GM21723 (cell line): Measurements from ENCODE around the gene C1GALT1C1L.
A peak's percentile ranks its signal among the peaks of the same experiment; 100 is the strongest.
"Not testable (repeated sequence)": the region's sequence is repeated elsewhere in the genome, so short reads cannot be mapped to it uniquely, and the experiment has no call there.

ENCODE experiments used
- ATAC-seq: cut with Tn5 transposase; IDR thresholded peaks from one replicate; pipeline ENCODE4 v1.9.1; 2021; ENCODE audit warnings: mild to moderate bottlenecking, moderate library complexity; ENCODE audit not compliant: unreplicated experiment

The C1GALT1C1L gene

DNA sequence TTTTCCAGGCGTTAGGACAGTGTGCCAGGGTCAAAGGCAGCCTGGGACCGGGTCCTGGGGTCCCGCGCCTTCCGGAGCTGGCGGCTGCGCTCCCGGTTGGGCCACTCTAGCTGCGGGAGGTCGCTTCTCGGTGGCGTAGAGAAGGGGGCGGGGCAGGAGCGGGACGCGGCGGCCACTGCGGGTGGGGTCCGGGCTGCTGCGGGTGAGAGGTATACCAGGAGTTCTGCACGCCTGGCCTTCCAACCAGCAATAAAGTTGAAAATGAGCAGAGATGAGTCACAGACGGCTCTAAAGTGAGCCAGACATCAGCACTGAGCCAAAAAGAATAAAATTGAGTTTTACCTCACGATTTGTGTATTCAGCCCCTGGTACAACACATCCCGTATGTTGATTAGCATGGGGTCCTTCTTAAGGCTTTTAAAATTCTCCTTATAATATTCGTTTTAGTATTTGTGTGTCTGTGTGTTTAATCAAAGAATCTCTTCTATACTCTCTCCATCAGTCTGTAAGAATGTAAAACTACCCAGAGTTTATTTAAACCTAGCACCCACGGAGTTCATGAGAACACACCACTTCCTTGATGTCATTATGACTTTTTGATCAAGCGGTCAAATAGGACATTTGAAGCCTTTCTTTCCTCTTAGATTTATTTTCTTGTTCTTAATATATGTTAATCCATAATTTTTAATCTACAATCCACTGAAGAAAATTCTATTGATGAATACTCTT is at the start of gene C1GALT1C1L:
Gene C1GALT1C1L, minus strand, starts transcription at position 108 of the 729 bp plus-strand sequence. Its CDS starts 107 bp downstream, at position 1.
- ATAC-seq: no peak

DNA sequence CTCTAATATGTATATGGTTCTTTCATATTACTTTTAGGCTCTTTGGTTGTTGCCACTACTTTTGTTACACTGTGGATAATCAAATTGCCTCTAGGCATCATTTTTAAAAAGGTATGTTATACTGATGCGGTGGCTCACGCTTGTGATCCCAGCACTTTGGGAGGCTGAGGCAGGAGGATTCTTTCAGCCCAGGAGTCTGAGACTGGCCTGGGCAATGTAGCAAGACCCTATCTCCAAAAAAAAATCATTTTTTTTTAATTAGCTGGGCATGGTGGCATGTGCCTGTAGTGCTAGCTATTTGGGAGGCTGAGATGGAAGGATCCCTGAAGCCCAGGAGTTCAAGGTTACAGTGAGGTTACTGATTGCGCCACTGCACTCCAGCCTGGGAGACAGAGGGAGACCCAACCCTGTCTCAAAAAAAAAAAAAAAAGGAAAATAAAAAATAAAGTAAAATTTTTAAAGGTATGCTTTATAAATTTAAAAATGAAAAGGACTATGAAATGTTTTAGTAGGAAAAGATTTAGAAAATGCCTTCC is 49.5 kb upstream of the C1GALT1C1L start:
- ATAC-seq: no peak

DNA sequence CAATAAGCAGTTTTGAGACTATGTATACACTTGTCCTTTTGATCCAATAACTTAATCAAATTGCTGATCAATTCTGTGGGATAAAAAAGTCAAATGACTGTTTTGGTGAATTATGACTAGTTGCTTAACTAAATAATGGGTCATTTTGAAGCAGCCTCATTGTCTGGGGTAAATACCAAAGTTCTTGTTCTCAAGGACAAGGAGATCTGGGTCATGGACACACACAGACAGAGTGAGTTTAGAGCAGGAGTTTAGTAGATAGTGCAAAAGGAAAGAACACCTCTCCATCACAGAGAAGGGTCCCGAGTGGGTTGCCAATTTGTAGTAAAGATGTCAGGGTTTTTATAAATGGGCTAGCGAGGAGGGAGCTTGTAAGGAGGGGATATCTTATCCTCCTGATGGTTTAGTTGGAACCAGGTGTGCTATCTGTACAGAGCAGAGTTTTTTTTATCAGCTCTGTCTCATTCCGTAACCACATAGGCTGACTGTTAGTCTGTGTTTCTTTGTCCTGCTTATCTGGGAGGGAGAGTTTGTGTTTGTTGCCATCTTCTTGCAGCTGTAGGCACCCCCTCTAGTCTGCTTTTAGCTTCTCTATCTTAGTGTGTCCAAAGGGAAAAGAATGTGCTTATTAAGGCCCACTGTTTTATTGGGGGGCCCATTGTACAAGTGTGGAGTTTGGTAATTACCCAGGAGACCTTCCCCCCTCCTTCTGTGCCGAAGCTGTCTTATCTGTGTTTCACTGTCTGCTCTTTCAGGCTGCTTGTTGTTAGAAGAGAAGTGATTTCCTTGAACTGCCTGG is 48.7 kb upstream of the C1GALT1C1L start:
- ATAC-seq: no peak

DNA sequence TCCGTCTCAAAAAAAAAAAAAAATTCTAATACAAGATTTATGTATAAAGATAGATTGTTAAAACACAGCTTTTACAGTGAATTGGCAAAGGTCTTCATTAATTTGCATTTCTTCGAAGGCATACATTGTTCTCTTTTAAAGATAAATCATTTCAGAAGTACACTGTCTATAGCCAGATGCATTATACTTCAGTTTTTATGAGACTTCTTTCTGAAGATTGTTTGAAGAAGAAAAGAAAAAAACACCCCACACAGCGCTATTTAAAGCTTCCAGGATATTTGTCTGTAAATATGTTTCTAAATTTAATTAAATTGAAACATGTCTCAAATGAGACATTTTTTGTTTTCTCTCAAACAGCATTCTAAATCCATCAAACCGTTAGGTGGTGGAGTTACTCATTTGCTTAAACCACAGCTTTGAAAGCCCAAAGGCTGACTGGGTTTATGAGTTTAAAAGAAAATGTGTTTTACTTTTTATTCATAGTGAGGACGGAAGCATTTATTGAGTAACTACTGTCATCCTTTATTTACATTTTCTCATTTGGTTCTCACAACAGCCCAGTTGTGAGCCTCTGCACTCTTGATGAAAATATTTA is 42.4 kb upstream of the C1GALT1C1L start:
- ATAC-seq: peak; percentile 74

DNA sequence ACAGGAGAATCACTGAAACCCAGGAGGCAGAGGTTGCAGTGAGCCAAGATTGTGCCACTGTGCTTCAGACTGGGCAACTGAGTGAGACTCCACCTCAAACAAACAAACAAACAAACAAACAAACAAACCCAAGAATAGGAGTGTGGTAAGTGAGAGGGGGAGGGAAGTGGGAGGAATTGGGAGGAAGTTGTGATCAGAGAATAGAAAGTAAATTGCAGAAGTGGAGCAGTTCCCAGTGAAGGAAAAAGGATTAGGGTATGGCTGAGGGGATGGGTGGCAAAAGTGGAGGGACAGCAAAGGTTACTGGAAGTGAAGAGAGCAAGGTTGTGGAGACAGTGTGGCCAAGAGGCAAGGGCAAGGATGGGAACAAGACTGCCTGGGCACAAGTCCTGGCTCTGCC is 41.1 kb upstream of the C1GALT1C1L start:
- ATAC-seq: no peak

DNA sequence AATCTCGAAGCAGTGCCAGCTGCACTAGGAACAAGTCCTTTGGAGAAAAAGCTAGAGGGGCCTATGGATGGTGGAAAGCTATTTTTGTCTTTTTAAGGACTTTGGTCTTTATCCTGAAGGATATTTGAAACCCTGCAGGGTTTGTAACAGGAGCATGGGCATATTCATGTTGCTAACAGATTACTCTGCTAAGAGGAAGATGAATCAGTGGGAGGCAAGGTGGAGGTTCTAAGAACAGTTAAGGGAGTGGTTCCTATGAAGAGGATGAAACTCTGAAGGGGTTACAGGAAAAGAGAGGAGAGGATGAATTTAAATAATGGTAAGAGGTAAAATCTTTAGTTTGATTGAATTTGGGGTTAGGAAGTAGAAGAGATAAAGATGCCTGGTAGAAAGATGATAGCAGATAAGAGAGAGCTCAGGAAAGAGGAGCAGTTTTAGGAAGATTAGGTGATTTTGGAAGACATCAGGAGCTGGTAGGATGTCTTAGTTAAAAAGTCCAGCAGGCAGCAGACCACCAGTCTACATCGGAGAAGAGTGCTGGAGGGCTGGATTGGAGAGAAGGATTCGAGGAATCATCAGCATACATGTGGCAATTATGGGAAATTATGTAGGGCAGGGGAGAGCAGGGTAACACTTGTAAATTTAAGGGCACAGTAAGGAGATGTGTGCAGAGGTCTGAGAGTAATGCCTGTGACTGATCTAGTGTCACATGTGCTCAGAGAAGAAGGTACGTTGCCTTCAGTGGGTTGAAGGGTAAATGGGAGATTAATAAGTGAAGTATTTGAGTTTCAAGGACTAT is 39.3 kb upstream of the C1GALT1C1L start:
- no peak for ATAC-seq

DNA sequence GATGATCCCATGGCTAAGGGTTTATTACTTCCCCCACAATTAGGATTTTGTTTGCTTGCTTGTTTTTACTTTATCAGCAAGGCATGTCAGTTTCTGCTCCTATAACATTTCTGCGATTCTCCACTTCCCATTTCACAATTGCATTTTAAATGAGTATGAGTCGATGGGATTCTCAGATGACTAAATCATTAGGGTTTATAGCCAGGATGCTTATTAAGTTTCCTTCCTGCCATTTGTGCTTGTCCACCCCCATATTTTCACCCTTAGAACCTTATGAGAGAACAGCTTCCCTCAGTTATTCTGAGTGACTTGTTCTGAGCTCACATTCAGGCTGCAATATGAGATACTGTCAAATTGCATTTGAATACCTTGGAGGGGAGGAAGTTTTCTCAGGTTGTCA is 37.9 kb upstream of the C1GALT1C1L start:
- ATAC-seq: no peak

DNA sequence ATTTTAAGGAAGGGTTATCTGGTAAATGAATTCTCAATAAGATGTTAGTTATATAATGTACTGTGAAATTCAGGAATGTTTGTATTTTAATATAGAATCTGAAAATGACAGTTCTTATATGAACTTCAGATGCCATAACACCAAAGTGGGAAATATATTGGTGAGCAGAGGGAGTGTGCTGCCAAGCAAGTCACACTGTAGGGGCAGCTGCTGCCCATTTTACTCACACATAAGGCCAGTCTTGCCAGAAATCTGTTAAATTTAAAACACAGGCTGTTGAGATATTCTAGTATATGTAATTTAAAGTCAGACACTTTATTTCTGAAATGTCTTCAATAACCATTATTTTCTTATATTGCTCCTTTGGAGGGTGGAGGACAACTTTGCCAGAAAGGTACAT is 34.6 kb upstream of the C1GALT1C1L start:
- ATAC-seq: no peak

DNA sequence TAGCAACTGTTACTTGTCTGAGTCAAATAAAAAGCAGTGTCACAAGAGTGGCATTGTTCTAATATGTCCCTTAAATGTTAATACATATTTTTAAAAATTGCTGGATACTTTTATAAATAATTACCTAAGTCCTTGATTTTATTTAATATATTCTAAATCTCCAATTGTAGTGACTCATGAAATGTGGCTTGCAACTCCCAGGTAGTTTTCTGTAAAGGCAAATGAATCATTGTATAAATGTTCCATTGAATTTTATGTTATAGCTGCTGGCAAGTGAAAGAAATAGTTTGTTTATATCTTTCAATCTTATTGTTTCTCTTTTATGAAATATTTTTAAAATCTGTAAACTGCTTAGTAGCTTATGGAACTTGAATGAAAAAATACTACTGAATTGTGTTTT is 32.7 kb upstream of the C1GALT1C1L start:
- ATAC-seq: no peak

DNA sequence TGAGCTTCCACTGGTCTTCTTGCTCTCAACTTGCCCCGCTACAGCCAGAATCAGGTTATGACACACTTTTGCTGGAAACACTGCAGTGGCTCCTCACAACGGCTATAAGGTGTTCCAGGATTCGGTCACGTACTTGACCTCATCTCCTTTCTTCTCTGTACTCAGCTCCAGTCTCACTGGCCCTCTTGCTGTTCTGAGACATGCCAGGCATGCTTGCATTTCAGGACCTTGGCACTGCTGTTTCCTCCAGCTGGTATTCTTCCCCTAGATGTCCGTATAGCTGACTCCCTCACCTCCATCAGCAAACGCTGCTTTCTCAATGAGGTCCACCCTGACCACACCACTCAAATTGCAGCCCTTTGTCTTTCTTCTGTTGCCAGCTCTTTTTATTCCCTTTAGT is 31.9 kb upstream of the C1GALT1C1L start:
- no peak for ATAC-seq

DNA sequence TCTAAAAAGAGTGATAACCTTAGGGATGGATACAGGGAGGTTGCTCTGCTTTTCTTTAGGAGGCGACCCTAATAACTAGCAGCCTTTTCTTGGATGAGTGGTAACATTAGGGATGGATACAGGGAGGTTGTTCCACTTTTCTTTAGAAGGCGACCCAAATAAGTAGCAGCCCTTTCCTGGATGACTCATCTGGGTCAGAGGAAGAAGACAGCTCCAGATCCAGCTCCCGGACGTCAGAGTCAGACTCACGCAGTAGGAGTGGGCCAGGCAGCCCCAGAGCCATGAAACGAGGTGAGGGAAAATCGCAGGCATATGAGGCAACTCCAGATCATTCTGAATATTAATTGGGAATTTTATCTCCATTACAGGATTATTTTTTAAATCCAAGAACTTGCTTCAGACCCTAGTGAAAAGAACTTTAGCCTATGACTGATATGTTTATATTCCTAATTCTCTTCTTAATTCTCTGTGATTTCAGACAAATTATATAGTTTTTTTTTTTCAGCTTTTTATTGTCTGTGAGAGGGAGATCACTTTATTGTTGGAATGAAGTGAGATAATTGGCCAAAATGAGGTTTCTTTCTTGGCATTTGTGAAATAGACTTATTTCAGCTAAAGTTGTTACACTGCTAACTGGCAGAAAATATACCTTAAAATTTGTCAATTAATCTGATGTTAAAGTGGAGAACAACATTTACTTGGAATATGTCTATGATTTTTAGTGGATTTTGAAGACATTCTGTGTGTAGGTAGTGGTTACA is 31.2 kb upstream of the C1GALT1C1L start:
- no peak for ATAC-seq

DNA sequence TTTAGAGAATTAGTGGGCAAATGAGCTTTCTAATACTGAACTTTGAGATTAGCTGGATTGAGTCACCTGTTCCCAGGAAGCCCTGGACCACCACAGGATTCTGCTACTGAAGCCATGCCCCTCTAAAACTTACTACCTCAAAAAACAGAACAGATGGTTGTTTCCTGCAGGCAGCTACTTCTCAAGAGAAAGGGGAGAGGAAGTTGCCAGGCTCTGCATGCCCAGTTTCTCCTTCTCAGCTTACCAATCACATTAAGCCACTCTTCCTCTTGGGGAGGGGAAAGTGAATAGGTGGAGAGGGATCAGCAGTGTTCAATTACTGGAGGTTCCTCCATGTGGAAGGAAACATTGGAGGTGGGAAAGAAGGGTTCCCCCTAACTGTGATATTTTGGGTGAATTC is 24.9 kb upstream of the C1GALT1C1L start:
- ATAC-seq: no peak

DNA sequence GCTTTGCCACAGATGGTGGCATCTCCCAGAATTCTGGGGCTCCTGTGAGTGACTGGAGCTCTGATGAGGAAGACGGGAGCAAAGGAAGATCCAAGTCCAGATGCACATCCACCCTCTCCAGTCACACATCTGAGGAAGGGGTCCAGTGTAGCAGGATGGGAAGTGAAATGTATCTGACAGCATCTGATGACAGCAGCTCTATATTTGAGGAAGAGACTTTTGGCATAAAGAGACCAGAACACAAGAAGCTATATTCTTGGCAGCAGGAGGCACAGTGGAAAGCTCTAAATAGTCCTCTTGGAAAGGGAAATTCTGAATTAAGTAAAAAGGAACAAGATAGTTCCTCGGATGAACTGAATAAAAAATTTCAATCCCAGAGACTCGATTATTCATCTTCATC is 23.5 kb upstream of the C1GALT1C1L start:
- no peak for ATAC-seq

DNA sequence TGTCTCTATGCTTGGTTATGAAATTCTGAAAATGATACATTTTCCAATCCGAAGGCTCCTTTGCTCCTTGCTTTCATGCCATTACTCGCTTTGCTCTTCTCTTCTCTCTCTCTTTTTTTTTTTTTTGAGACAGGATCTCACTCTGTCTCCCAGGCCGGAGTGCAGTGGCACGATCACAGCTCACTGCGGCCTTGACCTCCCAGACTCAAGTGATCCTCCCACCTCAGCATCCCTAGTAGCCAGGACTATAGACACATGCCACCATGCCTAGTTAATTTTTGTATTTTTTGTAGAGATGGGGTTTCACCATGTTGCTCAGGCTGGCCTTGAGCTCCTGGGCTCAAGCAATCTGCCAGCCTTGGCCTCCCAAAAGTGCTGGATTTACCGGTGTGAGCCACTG is 21.9 kb upstream of the C1GALT1C1L start:
- not testable (repeated sequence) for ATAC-seq

DNA sequence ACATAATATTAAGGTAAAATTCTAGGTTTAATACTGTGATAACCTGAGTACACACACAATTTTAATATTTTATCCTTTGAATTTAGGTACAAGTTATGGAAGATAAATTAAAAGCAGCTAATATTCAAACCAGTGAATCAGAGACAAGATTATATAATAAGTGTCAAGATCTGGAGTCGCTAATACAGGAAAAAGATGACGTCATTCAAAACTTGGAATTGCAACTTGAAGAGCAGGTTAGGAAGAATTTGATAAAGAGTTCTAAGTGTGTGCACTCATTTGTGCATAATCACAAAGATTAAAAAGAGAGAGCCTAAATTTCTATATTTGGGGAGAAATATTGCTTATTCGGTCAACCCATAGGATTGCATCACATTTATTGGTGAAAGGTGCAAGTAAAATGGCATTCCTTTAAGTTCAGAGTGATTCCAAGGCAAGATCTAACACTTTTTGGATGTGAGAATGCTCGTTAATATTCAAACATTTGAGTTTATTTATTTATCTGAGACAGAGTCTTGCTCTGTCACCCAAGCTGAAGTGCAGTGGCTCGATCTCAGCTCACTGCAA is 16.3 kb upstream of the C1GALT1C1L start:
- no peak for ATAC-seq

DNA sequence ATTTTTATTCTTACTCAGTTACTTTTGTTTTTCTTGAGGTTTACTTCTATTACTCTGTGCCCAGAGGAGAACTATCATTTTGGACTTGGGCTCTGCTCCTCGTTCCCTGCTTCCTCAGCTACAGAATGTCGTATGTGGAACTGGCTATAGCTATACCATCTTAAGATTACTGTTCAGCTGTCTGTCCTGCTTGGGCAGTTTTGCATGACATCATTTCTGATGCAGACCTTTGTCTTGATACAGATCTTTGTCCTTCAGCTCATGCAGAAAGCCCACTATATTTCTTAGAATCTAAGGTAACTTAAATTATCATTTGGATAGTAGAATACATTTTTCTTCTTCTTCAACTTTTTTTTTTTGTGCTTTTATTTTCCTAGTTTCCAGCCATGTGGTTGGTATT is 13.8 kb upstream of the C1GALT1C1L start:
- no peak for ATAC-seq

DNA sequence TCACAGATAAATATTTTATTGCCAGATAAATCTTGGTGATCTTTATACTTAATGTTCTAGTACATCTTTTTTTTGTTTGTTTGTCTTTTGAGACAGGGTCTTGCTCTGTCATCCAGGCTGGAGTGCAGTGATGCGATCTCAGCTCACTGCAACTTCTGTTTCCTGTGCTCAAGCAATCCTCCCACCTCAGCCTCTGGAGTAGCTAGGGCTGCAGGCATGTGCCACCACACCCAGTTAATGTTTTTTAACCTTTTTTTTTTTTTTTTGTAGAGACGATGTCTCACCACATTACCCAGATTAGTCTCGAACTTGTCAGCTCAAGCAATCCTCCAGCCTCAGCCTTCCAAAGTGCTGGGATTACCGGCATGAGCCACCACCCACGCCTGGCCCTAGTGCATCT is 9.1 kb upstream of the C1GALT1C1L start:
- no peak for ATAC-seq

DNA sequence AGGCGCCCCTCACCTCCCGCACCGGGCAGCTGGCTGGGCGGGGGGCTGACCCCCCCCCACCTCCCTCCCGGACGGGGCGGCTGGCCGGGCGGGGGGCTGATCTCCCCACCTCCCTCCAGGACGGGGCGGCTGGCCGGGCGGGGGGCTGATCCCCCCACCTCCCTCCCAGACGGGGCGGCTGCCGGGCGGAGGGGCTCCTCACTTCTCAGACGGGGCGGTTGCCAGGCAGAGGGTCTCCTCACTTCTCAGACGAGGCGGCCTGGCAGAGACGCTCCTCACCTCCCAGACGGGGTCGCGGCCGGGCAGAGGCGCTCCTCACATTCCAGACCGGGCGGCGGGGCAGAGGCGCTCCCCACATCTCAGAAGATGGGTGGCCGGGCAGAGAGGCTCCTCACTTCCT is 1.6 kb upstream of the C1GALT1C1L start:
- not testable (repeated sequence) for ATAC-seq

DNA sequence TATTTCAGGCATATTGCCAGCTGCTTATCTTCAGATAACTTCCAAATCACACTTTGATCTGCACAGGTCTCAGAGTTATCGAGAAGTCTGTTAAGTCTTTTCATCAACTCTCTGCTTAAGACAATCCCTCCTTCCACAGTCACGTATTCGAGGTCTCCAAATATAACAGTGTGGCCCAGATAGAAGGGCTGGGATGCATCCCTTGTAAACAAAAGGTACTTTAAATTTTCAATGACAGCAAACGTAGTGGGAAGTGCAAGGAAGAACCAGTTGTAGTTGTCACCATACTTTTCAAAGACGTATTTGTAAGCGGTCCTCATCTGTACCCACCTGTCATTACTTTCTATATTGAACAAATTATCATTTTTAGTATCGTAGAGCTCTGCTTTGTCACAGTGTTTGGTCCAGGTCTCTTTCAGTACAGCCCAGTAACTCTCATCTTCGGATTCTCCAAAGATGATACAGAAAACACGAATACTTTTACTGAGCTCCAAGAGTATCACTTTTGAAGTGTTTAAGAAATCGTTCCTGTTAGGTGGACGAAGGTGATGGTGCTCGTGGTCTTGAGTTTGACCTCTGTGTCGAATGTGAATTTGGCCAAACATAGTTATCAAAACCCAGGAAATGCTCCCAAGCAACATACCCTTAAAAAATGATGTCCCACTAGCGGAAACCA is 445 bp downstream of the C1GALT1C1L start:
- ATAC-seq: no peak
